Immature natural killer cell (primary cell): ENCODE results near the gene ADCY3. TPM values are rescaled to one million over a fixed set of nuclear protein-coding genes. Genes with fewer than 3 reads are reported as not detected.

ENCODE experiments used
- DNase-seq, 3 donors: peaks; one replicate each; pipeline ENCODE4 v3.0.0; 2022; ENCODE audit warnings: mixed read lengths in 1 of 3
- H3K27ac Mint-ChIP-seq, 6 donors: one replicate each; pipeline ENCODE4 v1.8.0; 2020; ENCODE audit warnings: mixed read lengths in 6 of 6, mild to moderate bottlenecking in 5 of 6, inconsistent platforms in 4 of 6, moderate library complexity in 3 of 6
- H3K27me3 Mint-ChIP-seq, 3 donors: one replicate each; pipeline ENCODE4 v1.8.0; 2020 to 2021; ENCODE audit warnings: low read depth in 3 of 3, mild to moderate bottlenecking in 3 of 3, mixed read lengths in 3 of 3, moderate library complexity in 3 of 3, inconsistent platforms in 1 of 3
- H3K36me3 Mint-ChIP-seq, 3 donors: one replicate each; pipeline ENCODE4 v1.8.0; 2020; ENCODE audit warnings: mixed read lengths in 3 of 3, inconsistent platforms in 2 of 3, mild to moderate bottlenecking in 2 of 3
- H3K4me1 Mint-ChIP-seq, 2 donors: one replicate each; pipeline ENCODE4 v1.8.0; 2020; ENCODE audit warnings: inconsistent platforms in 2 of 2, mild to moderate bottlenecking in 2 of 2, mixed read lengths in 2 of 2, moderate library complexity in 1 of 2
- H3K4me3 Mint-ChIP-seq, 5 donors: one replicate each; pipeline ENCODE4 v1.8.0; 2020; ENCODE audit warnings: mild to moderate bottlenecking in 5 of 5, mixed read lengths in 5 of 5, inconsistent platforms in 3 of 5, moderate library complexity in 3 of 5
- H3K9me3 Mint-ChIP-seq, 6 donors: one replicate each; pipeline ENCODE4 v1.8.0; 2020; ENCODE audit warnings: mild to moderate bottlenecking in 6 of 6, mixed read lengths in 6 of 6, inconsistent platforms in 4 of 6, moderate library complexity in 3 of 6
- polyA plus RNA-seq, 3 donors: library from polyadenylated mRNA; unstranded; fragments of 300-500 nt; fragmentation: Illumina TruSeq; gene quantifications; one replicate each; pipeline ENCODE4 v1.2.3, GENCODE V29; 2021

ADCY3 gene
- polyA plus RNA-seq, 3 donors from 2014 or later: 0.86 to 2.1 TPM; not detected in 1

DNA sequence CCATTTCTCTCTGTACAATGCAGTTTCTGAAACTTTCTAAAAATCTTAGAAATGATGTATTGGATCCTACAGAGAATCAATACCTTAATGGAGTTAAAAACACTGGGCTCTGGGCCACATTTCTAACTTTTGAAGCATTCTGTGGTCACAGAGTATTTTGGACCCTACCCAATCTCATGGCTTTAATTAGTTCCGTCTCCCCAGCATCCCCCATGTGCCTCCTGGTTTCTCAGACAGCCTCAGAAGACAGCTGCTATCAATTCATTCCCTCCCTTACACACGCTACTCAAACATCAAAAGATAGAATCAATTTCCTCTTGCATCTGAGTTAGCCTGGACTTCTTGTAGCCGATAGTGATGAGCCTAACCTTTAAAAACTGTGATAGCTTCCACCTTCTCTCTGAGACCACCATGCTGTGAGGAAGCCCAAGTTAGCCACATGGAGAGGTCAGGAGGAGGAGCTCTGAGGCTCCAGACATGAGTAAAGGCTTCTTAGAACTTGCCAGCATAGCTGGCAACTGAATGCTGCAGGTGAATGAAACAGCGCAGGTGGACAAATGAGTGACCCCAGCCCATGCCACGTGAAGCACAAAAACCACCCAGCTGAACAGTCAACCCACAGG lies 10.4 kb downstream of the ADCY3 start:
- Mint-ChIP-seq H3K9me3 (no peaks in the 10 kb centered on the region), H3K27me3 (peaks cover 0 to 5% (median 0%) of the 10 kb centered on the region in 3 donors)

DNA sequence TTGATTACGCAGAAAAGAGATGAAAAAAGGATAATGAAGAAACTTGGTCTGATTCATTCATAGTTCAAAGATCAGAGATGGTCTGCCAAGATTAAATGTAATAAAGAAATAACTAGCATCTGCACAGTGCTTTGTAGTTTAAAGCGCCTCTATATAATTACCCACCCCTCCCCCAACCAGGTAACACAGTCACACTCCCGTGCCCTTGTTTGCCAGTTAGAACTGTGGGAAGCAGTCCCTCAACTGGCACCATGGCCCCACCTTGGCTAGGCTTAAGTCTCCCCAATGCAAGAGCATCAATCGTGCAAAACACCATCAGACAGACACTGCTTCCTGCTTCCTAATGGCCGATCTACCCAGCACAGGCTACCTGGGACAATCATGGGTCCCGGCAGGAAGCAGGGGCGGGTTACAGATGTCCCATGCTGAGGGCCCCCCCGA lies 11.6 kb downstream of the ADCY3 start:
- Mint-ChIP-seq H3K36me3 (peaks cover 0 to 4% (median 0%) of the 10 kb centered on the region in 3 donors), H3K9me3 (no peaks in the 10 kb centered on the region), H3K27ac (no peak overlapping the region), H3K4me1 (no peaks in the 10 kb centered on the region), H3K27me3 (peaks cover 0 to 5% (median 0%) of the 10 kb centered on the region in 3 donors), H3K4me3 (no peak overlapping the region)
- no peak for DNase-seq

More for the DNA sequence above, 10.4 kb downstream of the ADCY3 start:
- Mint-ChIP-seq H3K4me1 (no peaks in the 10 kb centered on the region), H3K4me3 (no peak overlapping the region), H3K27ac (no peak overlapping the region), H3K36me3 (peaks cover 0 to 4% (median 0%) of the 10 kb centered on the region in 3 donors)
- DNase-seq: no peak

DNA sequence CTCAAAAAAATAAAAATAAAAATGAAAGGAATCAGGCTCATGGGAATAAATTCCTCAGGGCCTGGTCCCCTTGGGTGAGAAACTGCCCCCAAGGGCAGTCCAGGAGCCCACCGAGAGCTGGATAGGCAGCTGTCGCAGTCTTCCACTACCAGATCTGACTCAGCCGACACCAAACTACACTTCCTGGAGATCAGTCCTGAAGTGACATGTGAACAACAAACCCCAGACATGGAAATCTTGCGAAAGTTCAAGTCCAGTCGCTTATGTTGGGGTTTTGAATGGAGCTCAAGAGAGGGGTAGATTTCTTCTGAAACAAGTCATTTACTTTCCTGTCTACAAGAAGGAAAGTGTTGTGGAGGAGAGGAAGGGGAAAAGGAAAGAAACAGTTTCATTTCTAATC lies 12.9 kb downstream of the ADCY3 start:
- Mint-ChIP-seq H3K27me3 (peaks cover 0 to 1% (median 0%) of the 10 kb centered on the region in 3 donors), H3K4me1 (no peaks in the 10 kb centered on the region), H3K4me3 (no peak overlapping the region), H3K27ac (no peak overlapping the region), H3K9me3 (no peaks in the 10 kb centered on the region), H3K36me3 (peaks cover 0 to 4% (median 0%) of the 10 kb centered on the region in 3 donors)
- no peak for DNase-seq

DNA sequence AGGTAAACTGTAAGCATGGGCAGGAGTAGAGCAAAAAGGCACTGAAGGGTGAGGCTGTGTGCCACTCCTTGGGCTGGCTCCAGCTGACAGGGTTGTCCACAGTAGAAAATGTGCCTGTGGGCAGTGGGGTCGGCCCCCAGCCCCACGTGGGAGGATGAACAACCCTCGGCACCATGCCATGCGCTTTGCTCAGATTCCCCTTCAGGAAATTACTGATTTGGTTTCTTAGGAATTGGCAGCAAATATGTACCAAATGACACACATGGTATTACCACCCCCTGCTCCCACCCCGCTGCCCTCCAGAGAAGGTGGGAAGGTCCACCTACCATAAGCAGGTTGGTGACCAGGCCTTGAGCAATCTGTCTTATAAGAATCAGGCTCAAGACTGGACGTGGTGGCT lies 13.6 kb downstream of the ADCY3 start:
- H3K27ac Mint-ChIP-seq: no peak overlapping the region
- peaks cover 0 to 1% (median 0%) of the 10 kb centered on the region in 3 donors for H3K27me3 Mint-ChIP-seq
- H3K4me1 Mint-ChIP-seq: no peaks in the 10 kb centered on the region
- H3K4me3 Mint-ChIP-seq: no peak overlapping the region
- H3K9me3 Mint-ChIP-seq: no peaks in the 10 kb centered on the region
- DNase-seq: no peak
- peaks cover 0 to 4% (median 0%) of the 10 kb centered on the region in 3 donors for H3K36me3 Mint-ChIP-seq

- Mint-ChIP-seq H3K27me3 (peaks cover 0 to 2% (median 1%) of the 10 kb centered on the region in 3 donors), H3K9me3 (no peaks in the 10 kb centered on the region), H3K27ac (no peak overlapping the region), H3K4me1 (no peaks in the 10 kb centered on the region), H3K4me3 (no peak overlapping the region), H3K36me3 (no peaks in the 10 kb centered on the region)
- no peak for DNase-seq
These were observed 16.6 kb downstream of the ADCY3 start for GRCh38 chr2:24903161-24904103.

DNA sequence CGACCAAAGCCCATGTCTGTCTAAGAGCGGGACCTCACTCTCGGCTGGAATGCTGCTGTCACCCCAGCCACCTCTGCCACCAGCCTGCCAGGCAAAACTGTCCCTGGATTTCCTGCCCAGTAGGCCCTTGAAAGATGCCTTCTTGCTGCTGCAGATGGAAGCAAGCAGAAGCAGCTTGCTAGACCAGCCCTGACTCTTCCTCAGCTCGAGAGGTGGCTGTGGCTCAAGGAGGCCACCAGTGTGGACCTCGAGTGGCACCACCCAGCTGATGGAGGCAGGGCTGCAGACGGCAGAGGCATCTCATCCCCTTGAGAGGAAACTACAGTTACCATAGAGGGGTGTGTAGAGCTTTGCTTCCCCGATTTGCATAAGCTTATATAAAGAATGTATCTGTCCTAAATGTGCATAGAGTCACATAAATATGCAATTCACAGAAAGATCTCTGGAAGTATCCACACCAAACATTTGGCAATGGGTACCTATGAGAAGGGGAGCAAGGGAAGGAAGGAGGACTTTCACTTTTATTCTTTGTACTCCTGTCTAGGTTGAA lies 20.6 kb downstream of the ADCY3 start:
- Mint-ChIP-seq H3K27me3 (peaks cover 0 to 2% (median 0%) of the 10 kb centered on the region in 3 donors), H3K36me3 (peaks cover 3 to 14% (median 10%) of the 10 kb centered on the region in 3 donors), H3K27ac (no peak overlapping the region), H3K4me1 (no peaks in the 10 kb centered on the region), H3K9me3 (peaks cover 9 to 25% (median 19%) of the 10 kb centered on the region in 6 donors), H3K4me3 (no peak overlapping the region)
- no peak for DNase-seq

DNA sequence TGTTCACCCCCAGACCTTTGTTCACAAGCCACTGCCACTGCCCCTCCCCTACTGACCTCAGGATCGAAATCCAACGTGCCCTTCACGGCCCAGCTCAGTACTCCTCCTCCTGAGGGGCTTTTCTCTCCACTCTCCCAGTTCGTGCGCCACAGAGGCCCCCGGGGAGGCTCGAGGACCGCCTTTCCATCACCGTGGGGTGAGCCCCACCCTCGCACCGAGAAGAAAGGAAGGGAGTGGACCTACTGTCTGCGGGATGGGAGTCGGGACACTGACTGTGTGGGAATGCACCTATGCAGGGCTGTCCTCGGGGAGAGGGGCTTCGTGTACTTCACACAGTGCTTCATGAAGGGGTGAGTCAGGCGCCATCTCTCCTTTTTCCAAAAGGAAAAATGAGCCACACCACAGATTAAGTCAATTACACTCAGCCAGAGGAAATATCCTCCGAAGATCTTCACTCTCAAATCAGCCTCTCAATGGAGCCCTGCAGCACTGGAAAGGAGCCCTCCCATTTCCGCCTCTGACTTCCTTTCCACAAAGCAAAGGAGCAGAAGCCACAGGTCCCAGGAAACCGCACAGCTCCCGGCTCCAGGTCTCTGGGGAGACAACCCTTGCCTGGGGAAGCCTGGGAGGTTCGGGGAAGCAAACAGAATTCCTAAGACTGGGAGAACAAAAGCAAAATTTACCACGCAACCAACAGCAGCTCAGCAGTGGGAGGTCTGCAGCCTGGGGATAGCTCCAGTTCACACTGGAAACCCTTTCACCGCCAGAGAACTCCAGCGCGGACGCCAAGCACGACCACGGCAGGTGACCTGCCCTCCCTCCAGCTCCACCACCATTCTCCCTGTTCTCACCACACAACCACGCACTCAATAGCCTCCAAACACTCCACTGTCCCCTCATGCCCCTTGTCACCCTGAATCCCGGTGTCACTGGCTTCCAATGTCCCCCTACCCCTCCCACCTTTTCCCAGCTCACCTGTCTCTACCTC lies 21.6 kb downstream of the ADCY3 start:
- Mint-ChIP-seq H3K27me3 (peaks cover 0 to 2% (median 0%) of the 10 kb centered on the region in 3 donors), H3K36me3 (peaks cover 7 to 15% (median 11%) of the 10 kb centered on the region in 3 donors), H3K9me3 (peaks cover 12 to 27% (median 21%) of the 10 kb centered on the region in 6 donors), H3K4me3 (no peak overlapping the region), H3K4me1 (no peaks in the 10 kb centered on the region), H3K27ac (no peak overlapping the region)
- DNase-seq: no peak

GRCh38 chr2:24894750-24895149 lies 25.3 kb downstream of the ADCY3 start:
- H3K9me3 Mint-ChIP-seq: peaks cover 14 to 27% (median 23%) of the 10 kb centered on the region in 6 donors
- H3K27me3 Mint-ChIP-seq: no peaks in the 10 kb centered on the region
- H3K27ac Mint-ChIP-seq: no peak overlapping the region
- H3K36me3 Mint-ChIP-seq: peaks cover 7 to 15% (median 11%) of the 10 kb centered on the region in 3 donors
- no peaks in the 10 kb centered on the region for H3K4me1 Mint-ChIP-seq
- DNase-seq: no peak
- no peak overlapping the region for H3K4me3 Mint-ChIP-seq

DNA sequence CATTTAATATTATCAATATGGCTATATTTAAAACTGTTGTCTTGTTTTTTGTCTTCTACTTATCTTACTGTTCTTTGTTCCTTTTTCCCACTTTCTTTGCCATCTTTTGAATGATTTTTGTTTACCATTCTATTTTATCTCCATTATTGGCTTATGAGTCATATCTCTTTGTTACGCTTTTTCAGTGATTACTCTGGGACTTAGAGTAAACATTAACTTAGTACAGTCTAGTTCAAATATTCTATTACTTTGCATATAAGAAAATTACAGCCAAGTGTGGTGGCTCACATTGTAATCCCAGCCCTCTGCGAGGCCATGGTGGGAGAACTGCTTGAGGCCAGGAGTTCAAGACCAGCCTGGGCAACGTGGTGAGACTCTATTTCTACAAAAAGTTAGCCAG lies 26.1 kb downstream of the ADCY3 start:
- Mint-ChIP-seq H3K9me3 (peaks cover 14 to 27% (median 23%) of the 10 kb centered on the region in 6 donors), H3K36me3 (peaks cover 7 to 15% (median 11%) of the 10 kb centered on the region in 3 donors), H3K27ac (no peak overlapping the region), H3K27me3 (no peaks in the 10 kb centered on the region), H3K4me1 (no peaks in the 10 kb centered on the region), H3K4me3 (no peak overlapping the region)
- no peak for DNase-seq

DNA sequence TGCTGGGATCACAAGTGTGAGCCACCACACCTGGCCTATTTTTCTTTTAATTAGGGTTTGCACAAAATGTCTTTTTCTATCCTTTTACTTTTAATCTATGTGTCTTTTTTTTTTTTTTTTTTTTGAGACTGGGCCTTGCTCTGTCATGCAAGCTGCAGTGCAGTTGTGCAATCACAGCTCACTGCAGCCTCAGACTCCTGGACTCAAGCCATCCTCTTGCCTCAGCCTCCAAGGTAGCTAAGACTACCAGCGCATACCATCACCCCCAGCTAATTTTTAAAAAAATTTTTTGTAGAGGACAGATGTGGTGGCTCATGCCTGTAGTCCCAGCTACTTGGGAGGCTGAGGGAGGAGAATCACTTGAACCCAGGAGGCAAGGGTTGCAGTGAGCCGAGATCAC lies 27.1 kb downstream of the ADCY3 start:
- Mint-ChIP-seq H3K4me1 (no peaks in the 10 kb centered on the region), H3K4me3 (no peak overlapping the region), H3K27ac (no peak overlapping the region), H3K36me3 (peaks cover 7 to 14% (median 11%) of the 10 kb centered on the region in 3 donors), H3K9me3 (peaks cover 14 to 27% (median 23%) of the 10 kb centered on the region in 6 donors), H3K27me3 (no peaks in the 10 kb centered on the region)
- no peak for DNase-seq

- DNase-seq: no peak
- Mint-ChIP-seq H3K27me3 (no peaks in the 10 kb centered on the region), H3K27ac (no peak overlapping the region), H3K9me3 (peaks cover 12 to 20% (median 19%) of the 10 kb centered on the region in 6 donors), H3K4me1 (no peaks in the 10 kb centered on the region), H3K4me3 (no peak overlapping the region), H3K36me3 (peaks cover 6 to 7% (median 7%) of the 10 kb centered on the region in 3 donors)
These were observed 28.8 kb downstream of the ADCY3 start for GRCh38 chr2:24891201-24891600.

- DNase-seq: no peak
- Mint-ChIP-seq H3K36me3 (peaks cover 0 to 4% (median 0%) of the 10 kb centered on the region in 3 donors), H3K27me3 (peaks cover 0 to 2% (median 0%) of the 10 kb centered on the region in 3 donors), H3K9me3 (peaks cover 0 to 7% (median 2%) of the 10 kb centered on the region in 6 donors), H3K27ac (no peak overlapping the region), H3K4me1 (no peaks in the 10 kb centered on the region), H3K4me3 (no peak overlapping the region)
These were observed 30.8 kb downstream of the ADCY3 start for GRCh38 chr2:24889221-24889620.

DNA sequence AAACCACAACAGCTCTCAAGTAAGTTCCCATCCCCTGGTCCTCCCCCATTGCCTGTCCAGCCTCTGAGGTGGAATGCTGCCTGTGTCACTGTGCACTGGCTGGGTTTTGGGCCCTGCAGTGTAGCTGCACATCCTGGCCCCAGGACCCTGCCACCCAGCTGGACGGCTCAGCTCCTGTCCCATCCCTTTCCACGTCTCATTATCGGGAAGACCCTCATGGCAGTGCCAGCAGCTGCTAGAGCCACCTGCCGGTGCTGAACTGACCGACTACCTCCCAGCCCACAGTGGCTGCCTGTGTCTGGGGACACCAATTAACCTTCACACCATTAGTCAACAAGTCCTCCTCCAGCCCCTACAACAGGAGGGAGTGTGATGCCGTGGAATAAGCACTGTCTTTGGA lies 31.9 kb downstream of the ADCY3 start:
- H3K27ac Mint-ChIP-seq: peak overlapping the region in 1 of 6 donors; percentile 84

More for the DNA sequence above, 31.9 kb downstream of the ADCY3 start:
- H3K4me3 Mint-ChIP-seq: no peak overlapping the region
- H3K9me3 Mint-ChIP-seq: peaks cover 0 to 4% (median under 1%) of the 10 kb centered on the region in 6 donors
- no peaks in the 10 kb centered on the region for H3K36me3 Mint-ChIP-seq
- no peak for DNase-seq
- H3K4me1 Mint-ChIP-seq: no peaks in the 10 kb centered on the region
- peaks cover 0 to 2% (median 0%) of the 10 kb centered on the region in 3 donors for H3K27me3 Mint-ChIP-seq
